ENCODE measurements around the gene SERINC5.

SERINC5 gene

DNA sequence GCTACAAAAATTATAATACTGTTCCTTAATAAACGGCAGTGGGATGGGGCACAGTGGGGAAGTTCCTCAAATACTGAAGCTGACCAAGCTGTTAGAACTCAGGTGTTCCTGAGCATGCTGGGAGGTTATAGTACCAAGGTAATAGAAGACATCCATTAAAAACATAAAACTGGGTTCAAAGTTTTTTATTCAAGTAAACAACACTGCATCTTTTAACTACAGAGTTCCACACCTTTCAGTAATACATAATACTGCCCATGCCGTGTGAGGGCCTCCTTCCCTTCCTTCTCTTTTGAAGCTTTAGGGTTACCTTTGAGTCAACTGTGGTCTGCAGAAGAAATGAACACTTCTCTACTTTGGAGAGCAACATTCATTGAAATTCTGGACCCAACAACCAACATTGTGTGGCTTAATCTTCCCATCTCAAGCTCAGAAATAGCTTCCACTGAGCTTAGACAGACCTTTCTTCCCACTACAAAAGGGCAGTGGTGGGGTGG is 43.6 kb downstream of the SERINC5 start:
- TF ChIP-seq, protein P1, sequence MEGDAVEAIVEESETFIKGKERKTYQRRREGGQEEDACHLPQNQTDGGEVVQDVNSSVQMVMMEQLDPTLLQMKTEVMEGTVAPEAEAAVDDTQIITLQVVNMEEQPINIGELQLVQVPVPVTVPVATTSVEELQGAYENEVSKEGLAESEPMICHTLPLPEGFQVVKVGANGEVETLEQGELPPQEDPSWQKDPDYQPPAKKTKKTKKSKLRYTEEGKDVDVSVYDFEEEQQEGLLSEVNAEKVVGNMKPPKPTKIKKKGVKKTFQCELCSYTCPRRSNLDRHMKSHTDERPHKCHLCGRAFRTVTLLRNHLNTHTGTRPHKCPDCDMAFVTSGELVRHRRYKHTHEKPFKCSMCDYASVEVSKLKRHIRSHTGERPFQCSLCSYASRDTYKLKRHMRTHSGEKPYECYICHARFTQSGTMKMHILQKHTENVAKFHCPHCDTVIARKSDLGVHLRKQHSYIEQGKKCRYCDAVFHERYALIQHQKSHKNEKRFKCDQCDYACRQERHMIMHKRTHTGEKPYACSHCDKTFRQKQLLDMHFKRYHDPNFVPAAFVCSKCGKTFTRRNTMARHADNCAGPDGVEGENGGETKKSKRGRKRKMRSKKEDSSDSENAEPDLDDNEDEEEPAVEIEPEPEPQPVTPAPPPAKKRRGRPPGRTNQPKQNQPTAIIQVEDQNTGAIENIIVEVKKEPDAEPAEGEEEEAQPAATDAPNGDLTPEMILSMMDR (conservative IDR thresholded peaks at IDR 0.05; ENCODE audit: low read depth, low read length): no peak
- no peak for DNase-seq (ENCODE audit: low read depth)
- no peak overlapping the region for H3K4me3 ChIP-seq (ENCODE audit: low read length)

DNA sequence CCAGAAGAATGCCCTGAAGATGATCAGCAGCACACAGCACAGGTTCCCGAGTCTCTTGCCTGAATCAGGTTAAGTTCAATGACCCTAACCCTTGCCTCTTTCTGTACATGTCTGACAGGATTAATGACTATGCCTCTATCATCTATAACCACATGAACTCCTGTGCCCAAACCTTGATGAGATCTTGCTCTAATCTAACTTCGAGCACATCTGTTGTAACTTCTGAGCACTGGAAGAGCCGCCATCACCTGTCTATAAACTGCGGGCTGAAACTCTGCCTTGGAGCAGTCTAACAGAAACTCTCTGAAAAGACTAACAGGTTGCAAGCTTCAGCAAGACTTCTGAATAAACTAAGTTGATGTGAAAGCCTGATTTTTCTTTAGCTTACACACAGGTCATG is 44.5 kb downstream of the SERINC5 start:
- TF ChIP-seq, protein P1 (conservative IDR thresholded peaks at IDR 0.05; ENCODE audit: low read depth, low read length): no peak
- H3K4me3 ChIP-seq (ENCODE audit: low read length): no peak overlapping the region
- DNase-seq (ENCODE audit: low read depth): no peak

DNA sequence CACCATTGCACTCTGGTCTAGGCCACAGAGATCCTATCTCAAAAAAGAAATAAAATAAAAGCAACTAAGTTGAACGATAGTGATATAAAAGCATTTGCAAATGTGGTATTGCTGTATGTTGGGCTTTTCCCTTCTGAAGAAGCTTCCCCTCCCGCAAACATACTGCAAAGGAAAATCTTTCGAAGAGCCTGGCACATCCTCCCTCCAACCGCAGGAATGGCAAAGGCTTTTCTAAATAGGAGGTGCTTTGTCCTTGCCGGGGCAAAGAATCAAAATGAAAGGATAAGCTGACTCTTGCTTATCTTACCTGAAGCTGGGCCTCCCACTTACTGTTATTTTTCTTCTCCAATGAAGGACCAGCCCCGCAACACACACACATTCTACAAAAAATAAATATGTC is 45.8 kb downstream of the SERINC5 start:
- no peak for DNase-seq (ENCODE audit: low read depth)
- no peak overlapping the region for H3K4me3 ChIP-seq (ENCODE audit: low read length)
- TF ChIP-seq, protein P1 (conservative IDR thresholded peaks at IDR 0.05; ENCODE audit: low read depth, low read length): no peak

DNA sequence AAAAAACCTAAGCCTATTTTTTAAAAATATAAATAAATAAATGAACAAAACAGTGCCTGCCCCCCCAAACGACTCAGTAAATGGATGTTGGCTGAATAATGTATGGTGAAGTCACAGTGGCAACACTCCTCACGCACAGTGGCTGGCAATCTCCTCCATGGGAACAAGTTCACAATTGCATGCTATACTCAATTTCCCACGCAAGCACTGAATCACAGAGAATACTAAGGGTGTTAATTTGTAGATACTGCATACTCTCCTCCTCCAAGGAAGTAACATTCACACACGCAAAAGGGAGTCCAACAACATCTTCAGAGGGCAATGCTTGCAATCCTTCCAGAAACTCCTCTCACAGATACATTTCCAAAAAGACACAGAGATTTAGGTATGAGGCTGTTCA is 47.5 kb downstream of the SERINC5 start:
- TF ChIP-seq, protein P1 (conservative IDR thresholded peaks at IDR 0.05; ENCODE audit: low read depth, low read length): no peak
- H3K4me3 ChIP-seq (ENCODE audit: low read length): no peak overlapping the region
- DNase-seq (ENCODE audit: low read depth): no peak

DNA sequence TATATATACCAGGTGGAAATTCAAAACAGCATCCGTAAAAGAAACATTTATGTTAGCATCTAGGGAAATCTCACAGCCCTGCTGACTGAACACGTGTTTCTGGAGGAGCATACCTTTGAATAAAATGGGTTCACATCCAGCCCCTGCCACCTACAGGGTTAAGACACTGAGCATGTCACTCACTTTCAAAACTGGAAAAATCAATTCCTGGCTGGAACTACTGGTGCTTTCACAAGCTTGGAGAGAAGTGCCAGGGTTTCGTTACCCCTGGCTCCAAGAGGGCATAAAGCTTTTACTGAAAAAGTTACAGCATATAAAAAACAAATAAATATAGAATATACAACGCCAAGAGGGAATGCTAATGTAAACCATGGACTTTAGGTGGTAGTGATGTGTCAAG is 48.0 kb downstream of the SERINC5 start:
- no peak overlapping the region for H3K4me3 ChIP-seq (ENCODE audit: low read length)
- DNase-seq (ENCODE audit: low read depth): no peak
- TF ChIP-seq, protein P1 (conservative IDR thresholded peaks at IDR 0.05; ENCODE audit: low read depth, low read length): no peak

DNA sequence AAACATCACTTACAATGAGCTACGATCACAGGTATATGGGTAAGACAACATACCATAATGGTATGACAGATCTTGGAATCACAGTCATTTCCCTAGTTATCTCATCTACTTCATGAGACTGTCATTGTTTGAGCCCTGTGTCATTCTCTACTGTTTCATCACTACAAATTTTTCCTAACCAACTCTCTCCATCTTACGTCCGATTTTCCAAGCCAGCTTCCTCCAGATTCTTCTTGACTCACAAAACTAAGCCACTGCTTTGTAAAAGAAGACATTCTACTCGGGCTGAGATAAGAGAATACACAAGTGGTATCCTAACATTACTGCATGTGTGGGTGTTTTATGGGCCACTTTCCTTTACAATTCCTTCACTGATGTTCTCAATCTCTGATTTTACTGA is 49.6 kb downstream of the SERINC5 start:
- TF ChIP-seq, protein P1 (conservative IDR thresholded peaks at IDR 0.05; ENCODE audit: low read depth, low read length): no peak
- DNase-seq (ENCODE audit: low read depth): no peak
- no peak overlapping the region for H3K4me3 ChIP-seq (ENCODE audit: low read length)

DNA sequence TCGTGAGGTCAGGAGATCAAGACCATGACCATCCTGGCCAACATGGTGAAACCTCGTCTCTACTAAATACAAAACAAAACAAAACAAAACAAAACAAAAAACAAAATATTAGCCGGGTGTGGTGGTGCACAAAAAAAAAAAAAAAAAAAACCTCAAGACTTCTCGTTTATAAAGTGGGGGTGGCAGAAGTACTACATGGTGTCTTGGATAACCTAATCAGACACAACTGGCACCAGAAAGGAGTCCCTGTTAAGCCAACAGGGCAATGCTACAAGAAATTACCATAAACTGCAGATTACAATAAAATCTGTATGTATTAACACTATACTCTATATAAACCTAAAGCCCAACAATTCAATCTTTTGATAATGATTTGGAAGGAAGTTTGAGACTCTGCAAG is 50.0 kb downstream of the SERINC5 start:
- DNase-seq (ENCODE audit: low read depth): no peak
- TF ChIP-seq, protein P1 (conservative IDR thresholded peaks at IDR 0.05; ENCODE audit: low read depth, low read length): no peak
- no peak overlapping the region for H3K4me3 ChIP-seq (ENCODE audit: low read length)

All from retinal pigment epithelial cell (primary cell).